OCI-LY3 (cell line): ENCODE measurements around the gene ZBED2.

ENCODE experiments used
- CTCF ChIP-seq: fragments of 200-600, 300-600 bp; sonication (generic); IDR thresholded peaks from 2 replicates; pipeline ENCODE4 v1.5.1; 2014; ENCODE audit warnings: antibody characterized with exemption, low read length, low read depth
- EZH2phosphoT487 ChIP-seq: fragments of 200-600 bp; shearing (Covaris generic); IDR thresholded peaks from 2 replicates; pipeline ENCODE4 v1.6.1; 2018; ENCODE audit warnings: antibody characterized with exemption, mixed run types, low read depth

DNA sequence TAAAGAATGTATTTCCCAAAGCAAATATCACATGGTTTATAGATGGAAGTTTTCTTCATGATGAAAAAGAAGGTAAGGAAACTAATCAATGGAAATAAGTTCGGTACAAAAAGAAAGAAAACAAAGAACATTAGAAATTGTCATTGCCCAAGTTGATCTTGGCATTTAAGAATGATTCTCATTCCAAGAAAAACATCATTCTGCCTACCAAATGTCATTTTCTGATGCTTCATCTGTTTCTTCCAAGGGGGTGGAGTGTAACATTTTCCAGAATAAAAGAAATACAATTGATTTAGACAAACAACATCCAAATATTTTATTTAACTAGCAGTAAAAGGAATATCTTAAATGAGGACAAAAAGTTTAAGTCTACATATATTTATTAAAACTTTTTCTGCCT, 3.0 kb upstream of the ZBED2 start:
- TF ChIP-seq CTCF (no peak), EZH2phosphoT487 (no peak)
